GM06990 (cell line): ENCODE data around the gene PACSIN1.

Experiments used
- DNase-seq: peaks from one replicate; pipeline ENCODE4 v3.0.0-alpha.2; 2011; ENCODE audit not compliant: insufficient read length; ENCODE audit errors: extremely low read depth
- H3K27me3 ChIP-seq: replicated peaks from 2 replicates; pipeline ENCODE4 v1.6.0; 2011; ENCODE audit warnings: low read length; ENCODE audit not compliant: control insufficient read depth, insufficient read depth
- H3K36me3 ChIP-seq: 2 replicates; pipeline ENCODE4 v1.5.1; 2011; ENCODE audit warnings: low read length; ENCODE audit not compliant: control insufficient read depth, insufficient read depth
- H3K4me3 ChIP-seq: replicated peaks from 2 replicates; pipeline ENCODE4 v1.5.1; 2011; ENCODE audit warnings: low read depth, mild to moderate bottlenecking, control low read depth, low read length
- TF ChIP-seq, protein P1 (sequence below): IDR thresholded peaks from 2 replicates; pipeline ENCODE4 v1.5.1; 2011; ENCODE audit warnings: low read length, control low read depth, mild to moderate bottlenecking, inconsistent platforms; ENCODE audit not compliant: insufficient read depth, poor library complexity, severe bottlenecking

PACSIN1 gene

GRCh38 chr6:34496103-34496685, 30.3 kb downstream of the PACSIN1 start:
- H3K27me3 ChIP-seq = no peaks in the 10 kb centered on the region
- no peak overlapping the region for H3K4me3 ChIP-seq
- no peaks in the 10 kb centered on the region for H3K36me3 ChIP-seq
- TF ChIP-seq, protein P1, sequence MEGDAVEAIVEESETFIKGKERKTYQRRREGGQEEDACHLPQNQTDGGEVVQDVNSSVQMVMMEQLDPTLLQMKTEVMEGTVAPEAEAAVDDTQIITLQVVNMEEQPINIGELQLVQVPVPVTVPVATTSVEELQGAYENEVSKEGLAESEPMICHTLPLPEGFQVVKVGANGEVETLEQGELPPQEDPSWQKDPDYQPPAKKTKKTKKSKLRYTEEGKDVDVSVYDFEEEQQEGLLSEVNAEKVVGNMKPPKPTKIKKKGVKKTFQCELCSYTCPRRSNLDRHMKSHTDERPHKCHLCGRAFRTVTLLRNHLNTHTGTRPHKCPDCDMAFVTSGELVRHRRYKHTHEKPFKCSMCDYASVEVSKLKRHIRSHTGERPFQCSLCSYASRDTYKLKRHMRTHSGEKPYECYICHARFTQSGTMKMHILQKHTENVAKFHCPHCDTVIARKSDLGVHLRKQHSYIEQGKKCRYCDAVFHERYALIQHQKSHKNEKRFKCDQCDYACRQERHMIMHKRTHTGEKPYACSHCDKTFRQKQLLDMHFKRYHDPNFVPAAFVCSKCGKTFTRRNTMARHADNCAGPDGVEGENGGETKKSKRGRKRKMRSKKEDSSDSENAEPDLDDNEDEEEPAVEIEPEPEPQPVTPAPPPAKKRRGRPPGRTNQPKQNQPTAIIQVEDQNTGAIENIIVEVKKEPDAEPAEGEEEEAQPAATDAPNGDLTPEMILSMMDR = no peak
- DNase-seq = no peak

DNA sequence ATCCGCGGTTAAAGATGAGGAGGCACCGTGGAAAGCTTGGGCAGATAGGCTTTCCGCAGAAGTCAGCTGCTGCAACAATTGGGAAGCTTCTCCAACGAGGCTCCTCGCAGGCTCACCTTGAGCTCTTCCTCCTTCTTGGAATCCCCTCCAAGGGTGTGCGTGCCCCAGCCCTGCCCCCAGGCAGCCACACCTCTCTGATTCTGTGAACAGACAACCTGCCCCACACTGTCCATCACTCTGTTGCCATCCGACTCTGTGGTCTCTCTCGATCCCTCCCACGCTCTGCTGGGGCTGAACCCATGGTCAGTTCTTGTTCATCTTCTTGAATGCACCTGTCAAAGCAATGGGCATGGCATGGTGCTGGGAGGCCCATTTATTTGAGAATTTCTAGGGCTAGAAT, 31.5 kb downstream of the PACSIN1 start:
- Histone ChIP-seq H3K4me3 (no peak overlapping the region), H3K36me3 (no peaks in the 10 kb centered on the region), H3K27me3 (no peaks in the 10 kb centered on the region)
- TF ChIP-seq, protein P1 = no peak
- no peak for DNase-seq

- Histone ChIP-seq H3K36me3 (no peaks in the 10 kb centered on the region), H3K4me3 (no peak overlapping the region), H3K27me3 (no peaks in the 10 kb centered on the region; the same call in 1 of the 2 replicates)
- DNase-seq = no peak
- TF ChIP-seq, protein P1 = no peak
Observed at GRCh38 chr6:34506718-34507117, 40.8 kb downstream of the PACSIN1 start.

- no peaks in the 10 kb centered on the region; the same call in 1 of the 2 replicates for H3K27me3 ChIP-seq
- no peak for DNase-seq
- no peak overlapping the region for H3K4me3 ChIP-seq
- TF ChIP-seq, protein P1 = no peak
- H3K36me3 ChIP-seq = no peaks in the 10 kb centered on the region
Observed at GRCh38 chr6:34508425-34508824, 42.5 kb downstream of the PACSIN1 start.

DNA sequence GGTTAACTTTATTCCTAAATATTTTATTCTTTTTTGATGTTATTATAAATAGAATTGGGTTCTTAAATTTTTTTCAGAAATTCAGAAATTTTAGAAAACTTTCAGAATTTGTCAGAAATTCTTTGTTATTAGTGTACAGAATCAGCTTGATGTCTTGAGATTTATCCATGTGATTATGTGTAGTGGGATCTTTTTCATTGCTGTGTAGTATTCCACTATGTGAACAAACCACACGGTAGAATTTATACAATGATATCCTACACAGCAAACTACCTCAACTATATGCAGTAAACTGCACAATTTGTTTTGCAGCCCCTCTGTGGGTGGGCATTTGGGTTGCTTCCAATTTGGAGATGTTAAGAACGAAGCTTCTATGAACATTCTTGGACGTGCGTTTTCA, 43.9 kb downstream of the PACSIN1 start:
- DNase-seq = no peak
- Histone ChIP-seq H3K4me3 (no peak overlapping the region), H3K27me3 (no peaks in the 10 kb centered on the region), H3K36me3 (no peaks in the 10 kb centered on the region)
- TF ChIP-seq, protein P1 = no peak

GRCh38 chr6:34510299-34510698, 44.4 kb downstream of the PACSIN1 start:
- DNase-seq = no peak
- H3K36me3 ChIP-seq = no peaks in the 10 kb centered on the region
- TF ChIP-seq, protein P1 = no peak

More at GRCh38 chr6:34510299-34510698, 44.4 kb downstream of the PACSIN1 start:
- no peaks in the 10 kb centered on the region for H3K27me3 ChIP-seq
- no peak overlapping the region for H3K4me3 ChIP-seq
